Nephron (organoid): ENCODE measurements around the gene UPK2.
A peak's percentile ranks its signal among the peaks of the same experiment; 100 is the strongest.

Experiments
- H3K27ac Mint-ChIP-seq, 3 experiments: 2 replicates each; pipeline ENCODE4 v1.8.0; 2020; ENCODE audit warnings: mixed read lengths in 3 of 3, mild to moderate bottlenecking in 2 of 3, moderate library complexity in 1 of 3
- H3K27me3 Mint-ChIP-seq: 2 replicates; pipeline ENCODE4 v1.8.0; 2021; ENCODE audit warnings: low read depth, mild to moderate bottlenecking, moderate library complexity, mixed read lengths
- H3K36me3 Mint-ChIP-seq: 2 replicates; pipeline ENCODE4 v1.8.0; 2020; ENCODE audit warnings: low read depth, mixed read lengths
- H3K4me1 Mint-ChIP-seq: 2 replicates; pipeline ENCODE4 v1.8.0; 2020; ENCODE audit warnings: mixed read lengths
- H3K4me3 Mint-ChIP-seq, 3 experiments: 2 replicates each; pipeline ENCODE4 v1.8.0; 2020; ENCODE audit warnings: mild to moderate bottlenecking in 3 of 3, mixed read lengths in 3 of 3, moderate library complexity in 2 of 3
- H3K9me3 Mint-ChIP-seq: 2 replicates; pipeline ENCODE4 v1.8.0; 2020; ENCODE audit warnings: mixed read lengths
- CTCF ChIP-seq, 3 experiments: fragments of 200-600 bp; sonication (generic); IDR thresholded peaks; one replicate each; pipeline ENCODE4 v1.5.0; 2021; ENCODE audit warnings: antibody characterized with exemption in 3 of 3; ENCODE audit not compliant: unreplicated experiment in 3 of 3

The UPK2 gene

DNA sequence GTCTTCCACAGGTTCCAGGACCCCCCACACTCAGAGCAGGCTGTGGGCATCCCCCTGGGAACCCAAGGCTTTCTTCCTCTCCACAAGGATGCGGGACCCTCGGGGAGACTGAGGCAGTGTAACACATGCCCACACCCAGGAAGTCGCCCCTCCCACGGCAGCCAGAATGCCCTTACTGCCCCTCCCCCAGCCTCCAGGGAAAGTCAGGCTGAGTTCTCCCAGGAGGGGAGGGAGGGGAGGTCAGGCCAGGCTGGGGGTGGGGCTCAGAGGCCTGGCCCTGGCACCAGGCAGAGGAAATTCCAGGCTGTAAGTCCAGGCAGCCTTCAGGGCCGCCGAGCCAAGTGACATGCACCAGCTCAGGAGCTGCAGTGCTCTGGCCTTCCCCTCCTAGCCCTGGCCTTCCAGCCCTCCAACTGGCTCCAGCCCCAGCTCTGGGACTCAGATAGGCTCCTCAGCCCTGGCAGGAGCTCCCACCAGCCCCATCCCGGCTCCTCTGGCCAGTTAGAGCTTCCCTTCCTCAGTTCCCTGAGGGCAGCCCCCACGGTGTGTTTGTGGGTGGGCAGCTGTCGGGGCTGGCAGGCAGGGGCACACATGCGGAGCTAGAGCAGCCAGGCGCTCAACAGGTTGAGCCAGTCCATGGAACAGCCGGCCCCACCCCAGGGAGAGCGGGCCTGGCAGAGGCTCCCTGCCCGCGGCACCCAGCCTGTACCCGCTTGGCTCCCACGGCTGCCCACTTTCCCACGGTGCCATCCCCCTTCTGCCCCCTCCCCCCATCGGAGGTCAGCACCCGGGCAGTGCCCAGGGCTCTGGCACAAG lies 34.0 kb upstream of the UPK2 start:
- Mint-ChIP-seq H3K36me3 (no peaks in the 10 kb centered on the region), H3K4me3 (peak overlapping the region; percentile 91 to 99 (median 91)), H3K27me3 (peaks cover 3% of the 10 kb centered on the region)

DNA sequence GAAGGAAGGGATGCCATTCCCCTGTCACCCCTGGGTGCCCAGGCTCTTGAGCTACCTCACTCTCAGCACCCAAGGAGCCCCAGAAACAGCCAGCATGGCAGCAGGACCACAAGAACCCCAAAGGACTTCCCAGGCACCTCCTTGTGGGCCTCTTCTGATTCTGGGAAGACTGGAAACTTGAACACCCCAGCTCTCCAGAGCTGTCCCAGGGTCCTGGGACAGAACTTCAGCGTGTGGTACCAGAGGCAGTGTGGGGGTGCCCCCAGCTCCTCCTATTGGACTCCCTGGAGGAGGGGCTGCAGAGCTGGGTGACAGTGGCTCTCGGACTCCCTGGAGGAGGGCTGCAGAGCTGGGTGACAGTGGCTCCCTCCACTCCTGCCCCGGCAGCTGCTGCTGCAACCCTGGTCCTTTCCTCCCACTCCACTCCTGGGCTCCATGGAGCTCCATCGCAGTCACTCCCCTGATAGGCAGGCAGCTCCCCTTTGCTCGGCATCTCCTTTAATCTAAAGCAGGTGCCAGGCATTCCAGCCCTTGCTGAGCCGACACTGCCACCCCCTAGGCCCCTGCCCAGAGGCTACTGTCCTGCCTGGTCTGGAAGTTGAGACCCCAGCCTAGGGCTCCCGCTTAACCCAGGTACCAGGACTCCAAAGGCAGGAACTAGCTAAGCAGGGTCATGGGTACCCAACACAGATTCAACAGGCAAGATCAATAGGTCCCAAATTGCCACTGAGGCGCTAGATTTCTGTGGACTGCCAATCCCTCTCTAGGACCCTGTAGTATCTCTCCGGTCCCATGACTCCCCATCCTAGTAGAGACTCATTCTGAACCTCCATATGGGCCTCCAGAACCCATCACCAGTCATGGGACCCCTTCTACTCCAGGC lies 33.1 kb upstream of the UPK2 start:
- Mint-ChIP-seq H3K9me3 (no peaks in the 10 kb centered on the region), H3K36me3 (no peaks in the 10 kb centered on the region), H3K27me3 (peaks cover 3% of the 10 kb centered on the region), H3K4me1 (peaks cover 68% of the 10 kb centered on the region), H3K4me3 (peak overlapping the region; percentile 91 to 99 (median 91)), H3K27ac (peak overlapping the region; percentile 84 to 96 (median 90))
- TF ChIP-seq CTCF (IDR thresholded peaks at IDR 0.05; ENCODE audit: unreplicated experiment in 3 of 3), result no peak

More for the DNA sequence above, 34.0 kb upstream of the UPK2 start:
- Mint-ChIP-seq H3K4me1 (peaks cover 68% of the 10 kb centered on the region), H3K27ac (peak overlapping the region in 1 of 3 experiments; percentile 25), H3K9me3 (no peaks in the 10 kb centered on the region)
- TF ChIP-seq CTCF (IDR thresholded peaks at IDR 0.05; ENCODE audit: unreplicated experiment in 3 of 3), result no peak

DNA sequence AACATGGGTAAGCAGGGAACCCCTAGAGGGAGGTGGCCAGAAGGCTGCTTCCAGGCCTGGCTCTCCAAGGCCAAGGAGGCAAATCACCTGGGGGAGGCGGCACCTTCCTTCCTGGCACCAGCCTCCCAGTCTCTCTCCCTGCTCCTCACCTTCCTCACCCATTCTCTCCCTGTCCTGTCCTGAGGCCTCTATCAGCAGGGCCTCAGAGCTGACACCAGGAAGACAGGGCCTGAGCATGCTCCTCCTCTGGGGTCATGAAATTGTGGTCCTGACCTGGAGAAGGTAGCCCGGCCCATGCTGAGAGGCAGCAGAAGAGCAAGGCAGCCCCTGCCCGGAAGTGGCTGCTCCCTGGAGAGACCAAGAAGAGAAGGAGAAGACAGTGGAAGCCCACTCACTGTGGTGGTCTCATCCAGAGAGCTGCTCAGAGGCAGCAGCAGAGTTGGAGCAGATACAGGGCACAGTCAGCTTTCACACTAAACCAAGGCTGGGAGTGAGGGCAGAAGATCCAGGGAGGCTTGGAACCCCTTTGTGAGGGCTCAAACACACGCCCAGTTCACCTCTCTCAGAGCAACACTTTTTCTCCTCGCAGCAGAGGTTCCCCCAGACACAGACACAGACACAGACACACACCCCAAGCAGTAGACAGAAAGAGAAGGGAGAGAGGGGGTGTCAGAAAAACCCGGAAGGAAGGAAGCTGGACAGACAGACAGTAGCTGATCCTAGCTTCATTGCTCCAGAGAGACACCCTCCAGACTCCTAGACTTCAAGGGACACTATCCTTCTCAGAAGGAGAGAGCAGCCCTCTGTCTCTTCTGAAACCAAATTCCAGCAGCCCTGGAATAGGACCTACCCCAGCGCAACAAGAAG lies 32.1 kb upstream of the UPK2 start:
- H3K4me1 Mint-ChIP-seq, result peaks cover 66% of the 10 kb centered on the region
- no peaks in the 10 kb centered on the region for H3K9me3 Mint-ChIP-seq
- TF ChIP-seq CTCF (IDR thresholded peaks at IDR 0.05; ENCODE audit: unreplicated experiment in 3 of 3), result no peak
- peaks cover 3% of the 10 kb centered on the region for H3K27me3 Mint-ChIP-seq
- peak overlapping the region; percentile 91 to 99 (median 91) for H3K4me3 Mint-ChIP-seq
- peak overlapping the region; percentile 84 to 96 (median 90) for H3K27ac Mint-ChIP-seq
- no peaks in the 10 kb centered on the region for H3K36me3 Mint-ChIP-seq

DNA sequence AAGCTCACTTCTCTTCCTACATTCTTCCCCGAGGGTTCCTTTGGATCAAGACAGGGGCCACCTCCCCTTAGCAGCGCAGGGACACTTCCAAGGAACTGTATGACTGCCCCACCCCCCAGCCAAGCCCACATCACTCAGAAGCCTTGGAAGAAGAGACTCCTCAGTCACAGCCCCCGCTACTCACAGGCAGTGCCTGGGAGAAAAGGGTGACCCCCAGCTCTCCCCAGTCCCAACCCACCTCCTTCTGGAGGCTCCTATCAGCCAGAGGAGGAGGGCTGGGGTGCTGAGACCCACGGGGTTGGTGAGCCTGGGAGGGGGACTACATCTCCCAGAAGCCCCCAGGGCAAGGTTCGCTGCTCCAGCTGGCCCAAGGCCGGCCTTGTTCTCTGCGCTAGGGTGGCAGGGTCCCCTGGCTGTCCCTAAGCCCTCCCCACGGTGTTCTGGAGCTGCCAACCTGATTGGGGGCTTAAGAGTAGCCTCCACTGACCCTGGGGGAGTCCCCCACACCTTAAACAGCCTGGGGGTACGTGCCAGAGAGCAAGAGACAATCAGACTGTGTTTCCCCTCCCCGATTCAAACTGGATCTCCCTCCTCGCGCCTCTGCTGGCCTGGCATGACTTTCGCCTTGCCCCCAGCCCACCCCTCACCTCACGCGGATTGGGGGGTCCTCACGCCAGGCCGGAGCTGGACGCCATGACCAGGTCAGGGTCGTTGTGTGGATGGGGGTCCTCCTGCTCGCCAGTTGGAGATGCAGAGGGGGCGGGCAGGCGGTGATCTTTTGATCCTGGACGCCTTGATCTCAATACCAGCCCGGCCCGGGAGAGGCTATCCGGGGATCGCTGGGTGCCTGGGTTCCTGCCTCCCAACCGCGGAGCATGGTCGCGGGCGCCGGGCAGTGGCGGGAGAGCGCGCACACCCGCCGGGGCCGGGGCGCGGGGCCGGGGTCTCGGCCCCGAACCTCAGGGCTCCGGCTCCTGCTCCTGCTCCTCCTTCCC lies 31.2 kb upstream of the UPK2 start:
- TF ChIP-seq CTCF (IDR thresholded peaks at IDR 0.05; ENCODE audit: unreplicated experiment in 3 of 3), result no peak
- Mint-ChIP-seq H3K27ac (peak overlapping the region; percentile 84 to 96 (median 90)), H3K36me3 (no peaks in the 10 kb centered on the region), H3K27me3 (peaks cover 3% of the 10 kb centered on the region), H3K9me3 (no peaks in the 10 kb centered on the region), H3K4me3 (peak overlapping the region; percentile 91 to 99 (median 91)), H3K4me1 (peaks cover 57% of the 10 kb centered on the region)
